GM23248 (cell line): ENCODE data around the gene LNPK.

Source experiments
- EZH2 ChIP-seq: fragments of 200-600 bp; sonication (generic); IDR thresholded peaks from 2 replicates; pipeline ENCODE4 v1.6.1; 2018; ENCODE audit warnings: antibody characterized with exemption, mild to moderate bottlenecking; ENCODE audit not compliant: insufficient read depth, poor library complexity, severe bottlenecking
- EZH2phosphoT487 ChIP-seq: fragments of 200-600 bp; sonication (generic); IDR thresholded peaks from 2 replicates; pipeline ENCODE4 v1.6.1; 2018; ENCODE audit warnings: antibody characterized with exemption, moderate library complexity, mild to moderate bottlenecking, low read depth; ENCODE audit not compliant: insufficient read depth

DNA sequence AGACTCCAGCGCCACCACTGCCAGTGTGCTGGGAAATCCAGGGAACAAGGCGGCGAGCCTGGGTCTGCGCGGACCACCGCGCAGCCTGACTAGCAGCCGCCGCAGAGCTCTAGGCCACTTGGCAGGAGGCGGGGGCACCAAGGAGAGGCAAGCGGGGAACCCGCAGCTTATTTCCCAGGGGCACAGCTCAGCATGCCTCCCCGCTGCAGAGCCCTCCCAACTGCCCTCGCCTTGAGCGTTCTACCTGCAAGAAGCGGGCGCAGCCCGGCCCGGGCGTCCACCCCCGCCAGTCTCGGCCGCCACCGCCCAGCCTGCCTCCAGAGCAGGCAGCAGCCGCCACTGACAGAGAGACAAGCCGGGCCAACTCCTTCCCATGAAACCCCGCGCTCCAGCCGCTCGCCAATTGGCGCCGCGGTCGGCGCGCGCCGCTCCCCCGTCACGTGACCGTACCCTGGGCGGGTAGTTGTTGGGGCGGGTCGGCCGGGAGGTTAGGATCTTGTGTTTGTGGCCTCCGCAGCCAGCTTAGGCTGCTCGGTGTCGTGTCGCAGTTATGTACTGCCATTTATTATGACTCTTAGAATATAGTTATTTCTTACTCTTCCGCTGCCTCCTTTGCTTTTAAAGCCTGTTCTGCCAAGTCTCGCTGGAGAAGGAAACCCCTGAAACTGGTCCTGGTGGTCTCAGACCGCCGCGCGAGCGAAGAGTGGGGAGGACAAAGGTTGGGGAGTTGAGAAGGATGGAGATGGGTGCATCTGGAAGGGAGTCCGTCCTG is at the start of gene LNPK:
- TF ChIP-seq EZH2 (no peak), EZH2phosphoT487 (no peak)
